Stomach (tissue), 4 donors: Measurements from ENCODE around the gene RPL38.

Source experiments
- EP300 ChIP-seq: sonication (generic); formaldehyde crosslinking; IDR thresholded peaks from one replicate; pipeline ENCODE4 v1.6.1; 2017; ENCODE audit warnings: antibody characterized with exemption
- POLR2A ChIP-seq, 4 donors: fragments of 450-650 bp; IDR thresholded peaks; one replicate each; pipeline ENCODE4 v1.6.1; 2016; ENCODE audit warnings: antibody characterized with exemption in 4 of 4, control low read depth in 2 of 4, mild to moderate bottlenecking in 1 of 4, moderate library complexity in 1 of 4
- POLR2AphosphoS5 ChIP-seq, 3 donors: sonication (generic); formaldehyde crosslinking; IDR thresholded peaks; one replicate each; pipeline ENCODE4 v1.6.1; 2016; ENCODE audit warnings: antibody characterized with exemption in 3 of 3
- TF ChIP-seq, protein P1 (sequence below), 7 experiments: fragments of 450-650 bp in 4 of 7; fragments of 200-600 bp in 3 of 7; sonication (generic) in 3 of 7; IDR thresholded peaks; one replicate each; pipeline ENCODE4 v1.5.1; 2016 to 2019; ENCODE audit warnings: antibody characterized with exemption in 7 of 7, control low read depth in 2 of 7, mild to moderate bottlenecking in 1 of 7

DNA sequence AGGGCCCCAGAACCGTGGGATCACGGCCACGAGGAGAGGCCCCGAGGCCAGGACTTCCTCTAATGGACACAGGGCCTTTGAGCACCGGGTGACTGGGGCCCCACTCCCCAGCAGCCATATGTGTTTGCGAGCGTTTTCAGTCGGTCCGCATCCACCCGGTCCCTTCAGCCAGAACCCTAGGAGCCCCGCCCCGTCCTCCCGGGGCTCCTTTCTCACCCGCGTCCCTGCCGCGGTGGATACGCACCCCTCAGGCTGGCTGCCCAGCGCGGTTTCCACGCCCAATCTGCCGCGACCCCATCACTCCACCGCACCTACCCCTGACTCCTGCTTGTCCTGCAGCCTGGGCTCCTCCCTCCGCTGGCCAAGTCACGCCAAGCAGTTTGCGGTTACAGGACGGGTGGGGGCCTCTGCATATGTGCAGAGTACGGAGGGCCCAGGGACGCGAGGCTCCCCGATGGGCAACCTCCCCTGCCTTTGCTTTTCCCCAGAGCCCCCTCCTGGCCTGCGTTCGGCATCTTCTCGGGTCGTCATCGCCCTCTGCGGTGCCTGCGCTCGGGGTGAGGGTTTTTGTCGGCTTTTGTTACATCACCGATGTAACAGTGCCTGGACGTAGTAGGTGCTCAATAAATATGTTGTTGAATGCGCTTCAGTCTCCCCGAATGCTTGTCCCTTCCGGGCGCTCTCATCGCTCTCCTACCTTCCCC lies 8.9 kb downstream of the RPL38 start:
- TF ChIP-seq POLR2A (IDR thresholded peaks at IDR 0.05), result no peak
- TF ChIP-seq, protein P1, sequence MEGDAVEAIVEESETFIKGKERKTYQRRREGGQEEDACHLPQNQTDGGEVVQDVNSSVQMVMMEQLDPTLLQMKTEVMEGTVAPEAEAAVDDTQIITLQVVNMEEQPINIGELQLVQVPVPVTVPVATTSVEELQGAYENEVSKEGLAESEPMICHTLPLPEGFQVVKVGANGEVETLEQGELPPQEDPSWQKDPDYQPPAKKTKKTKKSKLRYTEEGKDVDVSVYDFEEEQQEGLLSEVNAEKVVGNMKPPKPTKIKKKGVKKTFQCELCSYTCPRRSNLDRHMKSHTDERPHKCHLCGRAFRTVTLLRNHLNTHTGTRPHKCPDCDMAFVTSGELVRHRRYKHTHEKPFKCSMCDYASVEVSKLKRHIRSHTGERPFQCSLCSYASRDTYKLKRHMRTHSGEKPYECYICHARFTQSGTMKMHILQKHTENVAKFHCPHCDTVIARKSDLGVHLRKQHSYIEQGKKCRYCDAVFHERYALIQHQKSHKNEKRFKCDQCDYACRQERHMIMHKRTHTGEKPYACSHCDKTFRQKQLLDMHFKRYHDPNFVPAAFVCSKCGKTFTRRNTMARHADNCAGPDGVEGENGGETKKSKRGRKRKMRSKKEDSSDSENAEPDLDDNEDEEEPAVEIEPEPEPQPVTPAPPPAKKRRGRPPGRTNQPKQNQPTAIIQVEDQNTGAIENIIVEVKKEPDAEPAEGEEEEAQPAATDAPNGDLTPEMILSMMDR (IDR thresholded peaks at IDR 0.05), result no peak
- no peak for TF ChIP-seq EP300
- TF ChIP-seq POLR2AphosphoS5 (IDR thresholded peaks at IDR 0.05), result no peak
